HL-60/S4 treated with phorbol 12-myristate 13-acetate at 8.2 ng/mL for 4 days and 3 days (cell line): ENCODE measurements around the gene IL1B.
"Not testable (repeated sequence)": the region's sequence is repeated elsewhere in the genome, so short reads cannot be mapped to it uniquely, and the experiment has no call there.

ENCODE experiments used
- in situ Hi-C: fragments of 300-500 bp; cut with MboI; formaldehyde crosslinking; loops from 2 replicates; pipeline ENCODE4 v1.15.0; 2022; ENCODE audit warnings: low sequenced_read_pairs

IL1B gene

GRCh38 chr2:112859406-112860183 lies 23.0 kb upstream of the IL1B start:
- in situ Hi-C loops, result not testable (repeated sequence)

GRCh38 chr2:112850588-112850987 lies 14.0 kb upstream of the IL1B start:
- in situ Hi-C loops, result no loop called here

GRCh38 chr2:112849956-112850355 lies 13.4 kb upstream of the IL1B start:
- in situ Hi-C loops, result no loop called here

GRCh38 chr2:112848833-112849232 lies 12.3 kb upstream of the IL1B start:
- in situ Hi-C loops, result no loop called here

GRCh38 chr2:112846031-112846430 lies 9.5 kb upstream of the IL1B start:
- in situ Hi-C loops, result no loop called here

- in situ Hi-C loops, result no loop called here
These were observed 7.3 kb upstream of the IL1B start for GRCh38 chr2:112843836-112844235.

GRCh38 chr2:112843288-112843687 lies 6.7 kb upstream of the IL1B start:
- in situ Hi-C loops, result no loop called here

GRCh38 chr2:112841295-112842044 lies 4.9 kb upstream of the IL1B start:
- in situ Hi-C loops, result no loop called here

GRCh38 chr2:112840068-112840445 lies 3.5 kb upstream of the IL1B start:
- in situ Hi-C loops, result no loop called here

GRCh38 chr2:112839407-112840067 lies 3.0 kb upstream of the IL1B start:
- in situ Hi-C loops, result no loop called here

GRCh38 chr2:112836163-112836560 lies 417 bp downstream of the IL1B start:
- in situ Hi-C loops, result no loop called here

- in situ Hi-C loops, result no loop called here
These were observed 930 bp downstream of the IL1B start for GRCh38 chr2:112835536-112836162.

- in situ Hi-C loops, result no loop called here
These were observed 1.5 kb downstream of the IL1B start for GRCh38 chr2:112835061-112835501.

GRCh38 chr2:112834396-112835037 lies 2.1 kb downstream of the IL1B start:
- in situ Hi-C loops, result loop anchor here (5.0 kb wide), 1 partner anchor 43 kb away; no protein-coding TSS in a partner anchor

GRCh38 chr2:112833976-112834375 lies 2.6 kb downstream of the IL1B start:
- in situ Hi-C loops, result loop anchor here (5.0 kb wide), 1 partner anchor 43 kb away; no protein-coding TSS in a partner anchor

- in situ Hi-C loops, result loop anchor here (5.0 kb wide), 1 partner anchor 44 kb away; no protein-coding TSS in a partner anchor
These were observed 3.0 kb downstream of the IL1B start for GRCh38 chr2:112833639-112833931.

GRCh38 chr2:112832841-112833638 lies 3.5 kb downstream of the IL1B start:
- in situ Hi-C loops, result loop anchor here (5.0 kb wide), 1 partner anchor 44 kb away; no protein-coding TSS in a partner anchor

- in situ Hi-C loops, result loop anchor here (5.0 kb wide), 1 partner anchor 45 kb away; no protein-coding TSS in a partner anchor
These were observed 4.4 kb downstream of the IL1B start for GRCh38 chr2:112831946-112832840.

- in situ Hi-C loops, result loop anchor here (5.0 kb wide), 1 partner anchor 46 kb away; no protein-coding TSS in a partner anchor
These were observed 5.1 kb downstream of the IL1B start for GRCh38 chr2:112831513-112831845.
